GM12878 (cell line): Measurements from ENCODE around the gene HAPLN2. TPM values are rescaled to one million over a fixed set of nuclear protein-coding genes. Genes with fewer than 3 reads are reported as not detected.
A peak's percentile ranks its signal among the peaks of the same experiment; 100 is the strongest.

Experiments
- ATAC-seq: fragments of 200-7000 bp; cut with Tn5 transposase; 3 replicates; pipeline ENCODE4 v1.9.1; 2020; ENCODE audit warnings: mild to moderate bottlenecking, moderate library complexity
- BruUV-seq: library from RNA; stranded (reverse); fragments of 400-500 nt; replicated peaks from 2 replicates; lab custom pipeline; 2021; lab: Mats Ljungman, UMichigan
- CTCF ChIA-PET: fragments of 300-600 bp; sonication (Branson Sonifier 250); formaldehyde crosslinking; extraction: SDS; loops from one replicate; lab custom pipeline; 2021; ENCODE audit warnings: inconsistent platforms; lab: Yijun Ruan, JAX
- POLR2A ChIA-PET: fragments of 350-600 bp; formaldehyde crosslinking; extraction: SDS; loops from one replicate; lab custom pipeline; 2021; ENCODE audit warnings: inconsistent platforms; lab: Charles Lee
- RAD21 ChIA-PET: fragments of 300-600 bp; sonication (Branson Sonifier 250); formaldehyde crosslinking; loops from one replicate; lab custom pipeline; 2023; ENCODE audit warnings: antibody characterized with exemption; ENCODE audit not compliant: unreplicated experiment; lab: Charles Lee
- SMC1A ChIA-PET: fragments of 300-600 bp; sonication (Branson Sonifier 250); formaldehyde crosslinking; loops from one replicate; lab custom pipeline; 2023; ENCODE audit not compliant: unreplicated experiment, uncharacterized antibody; lab: Charles Lee
- DNase-seq: peaks from one replicate; pipeline ENCODE4 v3.0.0-alpha.2; 2011; ENCODE audit warnings: low read depth, low spot score
- FAIRE-seq: peaks from 3 replicates; lab custom pipeline; 2011; peaks lifted over from hg19 to GRCh38; lab: Jason Lieb, UNC
- H2AFZ ChIP-seq: 2 replicates; pipeline ENCODE4 v1.6.0; 2011; ENCODE audit warnings: low read depth, low read length, control low read depth; ENCODE audit not compliant: control insufficient read depth
- H3K27ac ChIP-seq: 2 replicates; pipeline ENCODE4 v1.5.1; 2011; ENCODE audit warnings: control low read depth; ENCODE audit not compliant: control insufficient read depth, insufficient read depth
- H3K27me3 ChIP-seq, 2 experiments: replicated peaks in 1 of 2; 2 replicates each; pipeline versions ENCODE4 v1.6.0 to v1.6.1; 2011; ENCODE audit warnings: low read length in 1 of 2; ENCODE audit not compliant: control insufficient read depth in 2 of 2, insufficient read depth in 2 of 2
- H3K36me3 ChIP-seq, 2 experiments: 2 replicates each; pipeline ENCODE4 v1.5.1; 2011; ENCODE audit warnings: low read length in 1 of 2; ENCODE audit not compliant: control insufficient read depth in 2 of 2, insufficient read depth in 2 of 2
- H3K4me1 ChIP-seq: 2 replicates; pipeline ENCODE4 v1.6.1; 2011; ENCODE audit warnings: mild to moderate bottlenecking, low read length, moderate library complexity, mixed read lengths; ENCODE audit not compliant: control insufficient read depth, insufficient read depth
- H3K4me2 ChIP-seq: 2 replicates; pipeline ENCODE4 v1.6.0; 2011; ENCODE audit warnings: control low read depth; ENCODE audit not compliant: control insufficient read depth, insufficient read depth
- H3K4me3 ChIP-seq: fragments of 200-600 bp; sonication (generic); 2 replicates; pipeline ENCODE4 v1.5.1; 2016
- H3K79me2 ChIP-seq: 2 replicates; pipeline ENCODE4 v1.6.0; 2011; ENCODE audit warnings: low read length; ENCODE audit not compliant: control insufficient read depth, insufficient read depth
- H3K9ac ChIP-seq: 2 replicates; pipeline ENCODE4 v1.8.0; 2011; ENCODE audit warnings: low read length, control low read depth, mixed read lengths; ENCODE audit not compliant: control insufficient read depth, insufficient read depth
- H3K9me3 ChIP-seq: replicated peaks from 3 replicates; pipeline ENCODE4 v1.5.1; 2011; ENCODE audit warnings: mild to moderate bottlenecking, low read length; ENCODE audit not compliant: control insufficient read depth, insufficient read depth
- H4K20me1 ChIP-seq: 2 replicates; pipeline ENCODE4 v1.6.0; 2011; ENCODE audit not compliant: control insufficient read depth, insufficient read depth
- CHD2 ChIP-seq: IDR thresholded peaks from 2 replicates; pipeline ENCODE4 v1.6.1; 2011; ENCODE audit warnings: low read depth, low read length, improper control_type of control experiment, borderline replicate concordance
- EGR1 ChIP-seq, 2 experiments: IDR thresholded peaks; 1 replicate in 1 of 2; 2 replicates in 1 of 2; pipeline ENCODE4 v1.6.1; 2011 to 2012; ENCODE audit warnings: low read depth in 2 of 2, low read length in 2 of 2, borderline replicate concordance in 1 of 2, mild to moderate bottlenecking in 1 of 2, moderate library complexity in 1 of 2
- IKZF2 ChIP-seq, 2 experiments: fragments of 450-650 bp; IDR thresholded peaks; 2 replicates each; pipeline ENCODE4 v1.6.1; 2017; ENCODE audit warnings: mild to moderate bottlenecking in 2 of 2, moderate library complexity in 2 of 2
- PAX8 ChIP-seq: fragments of 450-650 bp; IDR thresholded peaks from 2 replicates; pipeline ENCODE4 v1.6.1; 2017; ENCODE audit warnings: mild to moderate bottlenecking, moderate library complexity
- RAD21 ChIP-seq: IDR thresholded peaks from 2 replicates; pipeline ENCODE4 v1.6.1; 2011; ENCODE audit warnings: mild to moderate bottlenecking, low read depth, low read length, moderate library complexity; ENCODE audit not compliant: insufficient read depth
- RFX5 ChIP-seq: IDR thresholded peaks from 2 replicates; pipeline ENCODE4 v1.6.1; 2011; ENCODE audit warnings: low read depth, low read length, improper control_type of control experiment
- TBL1XR1 ChIP-seq: IDR thresholded peaks from 2 replicates; pipeline ENCODE4 v1.6.1; 2012; ENCODE audit warnings: low read depth, low read length, improper control_type of control experiment
- WGBS: methylation state at CpG from one replicate; pipeline ENCODE4 v1.1.6; 2016; ENCODE audit warnings: low lambda C conversion rate; ENCODE audit not compliant: insufficient replicate concordance, insufficient coverage; ENCODE audit errors: missing lambda C conversion rate; 5-methylcytosine and 5-hydroxymethylcytosine counted together
- in situ Hi-C: fragments of 300-500 bp; cut with MboI; formaldehyde crosslinking; loops from 9 replicates; pipeline ENCODE4 v1.14.3; 2018; ENCODE audit warnings: mixed read lengths
- intact Hi-C: fragments of 100-400 bp; cut with micrococcal nuclease; formaldehyde crosslinking; loops from one replicate; pipeline ENCODE4 v1.14.2; 2022; ENCODE audit not compliant: unreplicated experiment
- polyA plus RNA-seq, 11 experiments: library from polyadenylated mRNA; depleted of rRNA in 4 of 11; unstranded in 6 of 11; stranded (reverse) in 5 of 11; fragments of >200 nt; fragmentation: Nextera tagmentation in 4 of 11; fragmentation: Illumina TruSeq in 1 of 11; extraction: Ambion mirVana in 4 of 11; extraction: Trizol in 1 of 11; gene quantifications; 1 replicate in 1 of 11; 2 replicates in 10 of 11; pipeline versions ENCODE4 v1.2.1 to v1.2.3, GENCODE V29; 2011 to 2016; ENCODE audit warnings: inconsistent platforms in 2 of 11, missing spikeins in 2 of 11, low read depth in 1 of 11
- total RNA-seq, 4 experiments: library from RNA; depleted of rRNA in 3 of 4; stranded (reverse); fragments of >200 nt in 3 of 4; fragmentation: Illumina TruSeq in 1 of 4; extraction: Trizol in 1 of 4; gene quantifications; 2 replicates each; pipeline versions ENCODE4 v1.2.1 to v1.2.3, GENCODE V29; 2013 to 2021

HAPLN2 gene
- total and polyA plus RNA-seq, 10 of the 15 experiments (the other 5 are each of a cell fraction or from before 2014, with no cell fraction given), result 0.15 to 0.24 TPM; not detected in 8

GRCh38 chr1:156660752-156661112, 41.5 kb downstream of the HAPLN2 start:
- BruUV-seq, result TSS peak; percentile 94
- H3K4me3 ChIP-seq, result peak overlapping the region; percentile 94
- H3K9me3 ChIP-seq, result no peaks in the 10 kb centered on the region
- 0 out of 4 replicates have a peak, but pooled peaks cover 0 to 2% of the 10 kb centered on the region in 2 experiments for H3K27me3 ChIP-seq
- H2AFZ ChIP-seq, result peak overlapping the region; percentile 3; the same call in 1 of the 2 replicates
- H3K27ac ChIP-seq, result peak overlapping the region; percentile 90
- peak overlapping the region; percentile 87 for H3K9ac ChIP-seq
- peaks cover 23% of the 10 kb centered on the region for H3K79me2 ChIP-seq
- ATAC-seq, result peak; percentile 14
- POLR2A ChIA-PET, result interaction anchor here (0.6 to 2.4 kb wide), 12 partner anchors 15 to 521 kb away, joined by 3 to 13 read pairs (median 4); partner anchors contain the start of genes ISG20L2, MEF2D, METTL25B and NAXE
- RAD21 ChIA-PET, result interaction anchor here (0.7 to 6.0 kb wide), 15 partner anchors 11 to 180 kb away, joined by 3 to 58 read pairs (median 5); partner anchors contain the start of genes CRABP2, ISG20L2, METTL25B and MRPL24
- no peak for FAIRE-seq
- intact Hi-C loops (loop anchor here (1.0 to 10.0 kb wide), 2 partner anchors 18 to 64 kb away; partner anchors contain the start of genes ISG20L2 and METTL25B), in situ Hi-C loops (no loop called here)
- CTCF ChIA-PET, result interaction anchor here (0.6 to 8.3 kb wide), 34 partner anchors 9 to 447 kb away, joined by 3 to 208 read pairs (median 4); partner anchors contain the start of genes BCAN, CRABP2, HAPLN2 and INSRR
- no peak for TF ChIP-seq RFX5
- TF ChIP-seq TBL1XR1, result peak; percentile 4; the same call in 1 of the 2 replicates
- no peak for TF ChIP-seq IKZF2 (IDR thresholded peaks at IDR 0.05)
- TF ChIP-seq PAX8, result no peak
- 0 out of 3 replicates have a peak, but pooled peaks of 1 of the 2 experiments have one; percentile 4 for TF ChIP-seq EGR1 (IDR thresholded peaks at IDR 0.05; ENCODE audit: borderline replicate concordance in 1 of 2, low read depth in 2 of 2, low read length in 2 of 2)
- no peak for TF ChIP-seq CHD2
- no peak for TF ChIP-seq RAD21
- peaks cover 6% of the 10 kb centered on the region; the same call in 1 of the 2 replicates for H4K20me1 ChIP-seq
- no peak for DNase-seq
- peak overlapping the region; percentile 99 for H3K4me2 ChIP-seq
- H3K36me3 ChIP-seq, result no peaks in the 10 kb centered on the region
- WGBS, result 0% methylated on average over 2 of the region's 2 CpGs
- SMC1A ChIA-PET, result interaction anchor here (0.6 to 4.2 kb wide), 12 partner anchors 13 to 230 kb away, joined by 3 to 39 read pairs (median 4); partner anchors contain the start of genes NAXE and NES
- peaks cover 79% of the 10 kb centered on the region for H3K4me1 ChIP-seq
